Measurements from ENCODE around the gene IMP3.
"Not testable (repeated sequence)": the region's sequence is repeated elsewhere in the genome, so short reads cannot be mapped to it uniquely, and the experiment has no call there.

The IMP3 gene

DNA sequence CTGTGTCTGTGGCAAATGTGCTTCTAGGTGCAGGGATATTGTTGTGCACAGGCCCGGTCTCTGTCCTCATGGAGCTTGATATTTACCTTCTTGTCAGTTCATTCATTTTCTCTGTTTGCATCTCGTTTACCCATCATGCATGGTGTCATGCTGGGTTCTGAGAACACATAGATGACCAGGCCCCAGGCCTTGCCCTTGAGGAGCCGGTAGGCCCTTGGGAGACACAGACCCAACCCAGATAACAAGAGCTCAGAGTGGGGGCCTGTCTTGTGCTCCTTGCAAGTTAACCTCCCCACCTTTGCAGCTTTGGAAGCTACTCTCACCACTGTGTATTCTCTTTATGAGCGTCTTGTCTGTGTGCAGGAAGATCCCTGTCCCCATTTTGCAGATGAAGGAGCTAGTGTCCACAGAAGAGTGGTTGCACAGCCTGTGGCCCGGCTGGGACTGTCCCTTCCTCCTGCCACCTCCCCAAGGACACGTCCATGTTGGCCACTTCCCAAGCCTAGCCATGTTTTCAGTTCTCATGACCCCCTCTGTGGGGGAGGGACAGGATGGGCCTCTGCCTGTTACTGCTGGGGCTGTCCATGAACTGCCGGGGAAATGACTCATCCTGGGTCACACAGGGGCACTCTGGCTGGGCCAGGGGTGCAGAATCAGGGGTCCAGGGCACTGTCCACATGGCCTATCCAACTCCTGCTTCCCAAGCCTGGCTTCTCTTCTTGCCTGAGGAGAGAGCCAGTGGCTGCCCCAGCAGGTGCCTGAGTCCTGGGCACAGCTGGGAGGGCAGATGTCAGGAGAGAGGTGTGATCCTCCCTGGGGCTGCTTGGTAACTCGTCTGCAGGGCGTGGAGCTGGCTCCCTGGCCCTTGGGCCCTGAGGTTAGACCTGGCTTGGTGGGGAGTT is 11.1 kb upstream of the IMP3 start:
- DNase-seq (ENCODE audit: low read depth in 1 of 2, low spot score in 1 of 2) = no peak

DNA sequence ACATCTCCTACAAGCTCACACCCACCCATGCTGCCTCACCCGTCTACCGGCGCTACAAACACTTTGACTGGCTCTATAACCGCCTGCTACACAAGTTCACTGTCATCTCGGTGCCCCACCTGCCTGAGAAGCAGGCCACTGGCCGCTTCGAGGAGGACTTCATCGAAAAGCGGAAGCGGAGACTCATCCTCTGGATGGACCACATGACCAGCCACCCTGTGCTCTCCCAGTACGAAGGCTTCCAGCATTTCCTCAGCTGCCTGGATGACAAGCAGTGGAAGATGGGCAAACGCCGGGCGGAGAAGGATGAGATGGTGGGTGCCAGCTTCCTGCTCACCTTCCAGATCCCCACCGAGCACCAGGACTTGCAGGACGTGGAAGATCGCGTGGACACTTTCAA is 9.8 kb upstream of the IMP3 start:
- no peak for DNase-seq (ENCODE audit: low read depth in 1 of 2, low spot score in 1 of 2)

DNA sequence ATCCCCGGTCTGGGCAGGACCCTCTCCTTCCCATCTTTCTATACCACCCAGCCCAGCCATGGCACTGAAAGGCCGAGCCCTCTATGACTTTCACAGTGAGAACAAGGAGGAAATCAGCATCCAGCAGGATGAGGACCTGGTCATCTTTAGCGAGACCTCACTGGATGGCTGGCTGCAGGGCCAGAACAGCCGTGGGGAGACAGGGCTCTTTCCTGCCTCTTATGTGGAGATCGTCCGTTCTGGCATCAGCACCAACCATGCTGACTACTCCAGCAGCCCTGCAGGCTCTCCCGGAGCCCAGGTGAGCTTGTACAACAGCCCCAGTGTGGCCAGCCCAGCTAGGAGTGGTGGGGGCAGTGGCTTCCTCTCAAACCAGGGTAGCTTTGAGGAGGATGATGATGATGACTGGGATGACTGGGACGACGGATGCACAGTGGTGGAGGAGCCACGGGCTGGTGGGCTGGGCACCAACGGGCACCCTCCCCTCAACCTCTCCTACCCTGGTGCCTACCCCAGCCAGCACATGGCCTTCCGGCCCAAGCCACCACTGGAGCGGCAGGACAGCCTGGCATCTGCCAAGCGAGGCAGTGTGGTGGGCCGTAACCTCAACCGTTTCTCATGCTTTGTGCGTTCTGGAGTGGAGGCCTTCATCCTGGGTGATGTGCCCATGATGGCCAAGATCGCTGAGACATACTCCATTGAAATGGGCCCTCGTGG is 9.2 kb upstream of the IMP3 start:
- DNase-seq (ENCODE audit: low read depth in 1 of 2, low spot score in 1 of 2) = no peak

DNA sequence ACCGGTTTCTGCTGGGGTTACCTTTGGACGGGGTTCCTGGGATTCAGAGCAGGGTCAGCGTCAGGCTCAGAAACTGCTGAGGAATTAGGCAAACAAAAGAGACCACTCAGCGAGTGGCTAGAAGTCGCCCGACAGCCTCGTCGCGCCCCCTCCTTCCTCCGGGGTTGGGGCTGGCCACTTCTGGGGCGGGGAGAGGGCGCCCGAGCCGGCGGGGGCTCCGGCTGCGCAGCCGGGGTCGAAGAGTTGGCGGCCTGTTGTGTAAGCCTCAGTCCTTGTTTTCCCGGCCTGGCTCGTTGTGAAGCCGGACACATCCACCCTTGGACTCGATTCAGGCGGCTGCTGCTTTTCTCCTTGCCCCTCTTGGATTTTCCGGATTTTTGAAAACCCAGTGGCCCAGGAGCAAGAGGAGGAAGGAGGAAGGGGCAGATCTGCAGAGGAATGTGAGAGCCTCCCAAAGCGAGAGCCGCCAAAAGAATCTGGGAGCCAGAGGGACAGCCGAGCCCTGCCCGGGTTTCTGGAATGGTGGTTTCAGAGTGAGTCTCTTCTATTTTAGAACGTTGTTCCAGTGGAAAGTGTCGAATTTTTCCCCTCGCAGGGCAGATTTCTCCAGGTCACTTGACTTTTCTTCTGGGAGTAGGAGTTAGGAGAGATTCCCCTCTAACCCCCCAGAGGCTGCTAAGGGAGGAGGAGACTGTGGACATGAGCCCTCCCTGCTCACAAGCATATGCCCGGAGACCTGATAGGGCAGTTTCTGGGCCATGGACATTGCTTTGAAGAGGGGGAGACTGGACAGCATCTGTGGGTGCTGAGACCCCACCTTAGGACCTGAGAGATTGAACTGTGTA is 8.4 kb upstream of the IMP3 start:
- no peak for DNase-seq (ENCODE audit: low read depth in 1 of 2, low spot score in 1 of 2)

DNA sequence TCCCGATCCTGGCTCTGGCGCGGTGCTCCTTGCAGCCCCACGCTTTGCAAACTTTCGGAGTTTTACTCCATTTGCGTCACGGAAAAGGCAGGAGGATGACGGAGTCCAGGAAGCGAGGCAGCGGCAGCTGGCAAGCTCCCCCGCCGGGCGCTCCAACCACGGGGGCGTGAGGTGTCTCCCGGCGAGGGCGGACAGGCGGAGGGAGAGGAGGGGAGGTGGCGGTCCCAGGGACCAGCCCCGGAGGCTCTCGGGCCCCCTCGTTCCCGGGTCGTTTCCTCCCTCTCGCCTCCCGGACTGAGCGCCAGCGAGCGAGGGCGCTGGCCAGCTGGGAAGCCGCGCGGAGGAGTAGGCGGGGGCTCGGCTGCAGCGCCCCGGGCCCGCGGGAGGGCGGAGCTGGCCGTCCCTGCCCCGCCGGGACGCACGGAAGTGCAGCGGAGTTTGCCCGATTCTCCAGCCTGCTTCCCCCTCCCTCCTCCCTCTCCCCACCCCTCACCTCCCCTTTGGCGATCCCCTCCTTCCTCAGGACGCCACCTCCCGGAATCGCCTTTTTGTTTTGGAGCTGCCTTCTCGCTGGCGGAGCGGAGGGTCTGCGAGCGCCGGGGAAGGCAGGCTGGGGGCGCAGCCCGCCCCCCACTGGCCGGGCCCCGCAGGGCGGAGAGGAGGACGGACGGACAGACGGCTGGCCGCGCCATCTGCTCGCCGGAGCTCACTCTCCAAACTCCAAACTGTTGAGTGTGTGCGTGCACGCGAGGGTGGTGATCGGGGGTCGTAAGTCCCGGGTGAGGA is 7.5 kb upstream of the IMP3 start, which contains the start of gene SNX33:
Gene SNX33 (plus strand): TSS at position 543 of the 786 bp plus-strand sequence. CDS start 1,191 bp downstream, outside the sequence.
- DNase-seq (ENCODE audit: low read depth in 1 of 2, low spot score in 1 of 2) = peak in 1 of 2 donors; percentile 48

DNA sequence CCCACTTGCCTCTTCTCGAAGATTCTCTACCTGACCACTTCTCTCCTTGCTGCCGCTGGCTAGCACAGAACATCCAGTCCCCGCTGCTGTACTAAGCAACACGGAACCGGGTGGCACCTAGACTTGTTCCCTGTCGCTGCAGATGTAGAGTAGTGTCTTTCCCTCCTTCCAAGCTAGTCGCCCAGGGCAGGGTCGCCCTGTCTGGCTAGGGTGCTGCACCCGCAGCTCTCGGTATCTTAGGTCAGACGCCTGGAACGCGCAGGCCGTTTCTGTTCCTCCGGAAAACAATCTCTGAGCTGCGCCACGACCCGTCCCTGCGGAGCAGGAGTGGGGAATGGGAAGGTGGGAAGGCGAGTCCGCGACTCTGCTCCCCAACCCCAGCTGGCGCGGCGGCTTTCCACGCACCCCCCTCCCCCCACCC is 6.9 kb upstream of the IMP3 start:
- no peak for DNase-seq (ENCODE audit: low read depth in 1 of 2, low spot score in 1 of 2)

DNA sequence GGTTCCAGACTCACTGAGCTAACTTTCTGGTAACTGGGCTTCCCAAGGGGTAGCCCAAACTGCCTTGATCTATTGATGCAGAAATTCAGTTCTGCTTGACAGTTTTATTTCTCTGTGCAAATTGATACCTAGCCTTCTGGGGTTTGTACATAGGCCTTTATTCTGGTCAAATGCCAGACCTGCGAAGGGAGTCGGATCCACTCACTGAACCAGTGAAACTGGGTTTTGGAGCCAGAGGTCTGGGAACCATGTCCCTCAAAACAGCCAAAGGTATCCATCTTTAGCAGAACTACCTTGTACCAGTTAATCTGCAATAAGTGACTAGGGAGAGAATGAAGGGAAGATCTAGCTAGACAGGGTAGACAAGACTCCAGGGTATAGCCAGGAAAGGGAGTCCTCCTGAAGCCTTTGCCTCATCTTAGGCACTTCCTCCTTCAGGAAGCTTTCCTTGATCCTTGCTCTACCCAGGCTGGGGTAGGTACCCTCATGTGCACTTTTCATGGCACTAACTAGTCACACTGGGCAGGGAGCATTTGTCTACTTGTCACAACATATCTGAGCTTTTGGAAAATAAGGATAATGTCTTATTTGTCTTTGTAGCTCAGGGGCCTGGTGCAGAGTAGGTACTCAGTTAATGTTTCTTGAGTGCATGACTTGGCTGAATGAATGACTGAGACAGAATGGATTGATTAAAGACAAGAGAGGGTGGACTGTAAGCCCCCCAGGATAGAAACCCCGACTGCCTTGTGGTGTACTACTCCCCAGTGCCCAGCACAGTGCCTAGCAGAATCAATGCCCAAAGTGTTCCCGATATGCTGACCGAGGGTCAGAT is 6.3 kb upstream of the IMP3 start:
- no peak for DNase-seq (ENCODE audit: low read depth in 1 of 2, low spot score in 1 of 2)

DNA sequence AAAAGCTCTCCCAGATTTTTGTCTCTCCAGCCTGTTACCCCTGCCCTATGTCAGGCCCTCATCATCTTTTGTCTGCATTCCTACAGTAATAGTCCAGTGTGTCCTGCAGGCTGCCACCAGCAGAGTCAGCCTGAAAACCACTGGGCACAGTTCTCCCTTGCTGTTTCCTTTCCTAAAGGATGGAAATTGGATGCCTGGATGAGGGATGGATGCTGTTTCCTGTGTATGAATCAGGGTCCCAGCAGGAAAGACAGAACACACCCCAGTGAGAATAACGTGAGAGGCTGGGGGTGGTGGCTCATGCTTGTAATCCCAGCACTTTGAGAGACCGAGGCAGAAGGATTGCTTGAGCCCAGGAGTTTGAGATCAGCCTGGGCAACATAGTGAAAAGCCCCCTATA is 4.4 kb upstream of the IMP3 start:
- DNase-seq (ENCODE audit: low read depth in 1 of 2, low spot score in 1 of 2) = no peak

DNA sequence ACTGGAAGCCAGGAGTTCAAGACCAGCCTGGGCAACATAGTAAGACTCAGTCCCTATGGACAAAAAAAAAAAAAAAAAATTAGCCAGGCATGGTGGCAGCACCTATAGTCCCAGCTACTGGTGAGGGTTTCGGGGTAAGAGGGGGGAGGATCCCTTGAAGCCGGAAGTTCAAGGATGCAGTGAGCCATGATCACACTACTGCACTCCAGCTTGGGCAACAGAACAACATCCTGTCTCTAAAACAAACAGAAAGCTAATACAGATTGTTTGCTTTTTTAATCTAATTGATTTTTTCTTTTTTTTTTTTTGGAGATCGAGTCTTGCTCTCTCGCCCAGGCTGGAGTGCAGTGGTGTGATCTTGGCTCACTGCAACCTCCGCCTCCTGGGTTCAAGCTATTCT is 1.6 kb upstream of the IMP3 start:
- no peak for DNase-seq (ENCODE audit: low read depth in 1 of 2, low spot score in 1 of 2)

DNA sequence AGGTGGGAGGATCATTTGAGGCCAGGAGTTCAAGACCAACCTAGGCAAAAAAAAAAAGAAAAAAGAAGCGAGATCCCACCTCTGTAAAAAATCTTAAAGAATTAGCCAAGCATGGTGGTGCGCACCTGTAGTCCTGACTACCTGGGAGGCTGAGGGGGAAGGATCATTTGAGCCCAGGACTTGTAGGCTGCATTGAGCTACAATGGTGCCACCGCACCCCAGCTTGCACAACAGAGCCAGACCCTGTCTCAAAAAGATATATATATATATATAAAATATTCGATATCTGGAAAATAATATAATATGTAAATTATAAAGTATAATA is 1.1 kb upstream of the IMP3 start:
- DNase-seq (ENCODE audit: low read depth in 1 of 2, low spot score in 1 of 2) = no peak

DNA sequence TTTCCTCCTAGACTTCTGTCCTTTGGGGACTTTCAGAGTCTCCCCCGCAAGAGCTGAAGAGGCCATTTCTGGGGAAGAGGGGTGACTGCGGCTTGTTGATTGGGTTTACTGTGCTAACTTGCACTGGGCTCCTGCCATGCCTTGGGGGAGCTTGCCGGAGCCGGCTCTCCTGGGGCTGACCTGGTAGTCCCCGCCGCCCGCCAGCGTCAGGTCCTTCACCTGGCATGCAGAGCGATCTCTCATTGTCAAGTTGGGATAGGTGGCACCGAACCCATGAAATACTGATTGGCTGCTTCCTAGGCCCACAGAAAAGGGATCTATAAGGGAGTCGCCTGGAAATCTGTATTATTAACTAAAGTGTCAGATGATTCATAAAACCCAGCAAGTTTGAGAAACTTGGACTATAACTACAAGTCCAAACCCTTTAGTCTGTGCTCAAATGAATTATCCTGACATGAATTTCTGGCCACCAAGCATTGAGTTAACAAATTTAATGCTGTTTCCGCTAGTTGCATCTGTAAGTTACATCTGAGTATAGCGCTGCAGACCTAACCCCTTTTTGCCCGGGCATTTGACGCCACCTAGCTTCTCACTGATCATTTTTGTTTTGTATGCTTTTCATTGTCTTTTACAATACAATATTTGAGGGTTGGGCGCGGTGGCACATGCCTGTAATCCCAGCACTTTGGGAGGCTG is 607 bp upstream of the IMP3 start:
- DNase-seq (ENCODE audit: low read depth in 1 of 2, low spot score in 1 of 2) = peak; percentile 17 to 27

DNA sequence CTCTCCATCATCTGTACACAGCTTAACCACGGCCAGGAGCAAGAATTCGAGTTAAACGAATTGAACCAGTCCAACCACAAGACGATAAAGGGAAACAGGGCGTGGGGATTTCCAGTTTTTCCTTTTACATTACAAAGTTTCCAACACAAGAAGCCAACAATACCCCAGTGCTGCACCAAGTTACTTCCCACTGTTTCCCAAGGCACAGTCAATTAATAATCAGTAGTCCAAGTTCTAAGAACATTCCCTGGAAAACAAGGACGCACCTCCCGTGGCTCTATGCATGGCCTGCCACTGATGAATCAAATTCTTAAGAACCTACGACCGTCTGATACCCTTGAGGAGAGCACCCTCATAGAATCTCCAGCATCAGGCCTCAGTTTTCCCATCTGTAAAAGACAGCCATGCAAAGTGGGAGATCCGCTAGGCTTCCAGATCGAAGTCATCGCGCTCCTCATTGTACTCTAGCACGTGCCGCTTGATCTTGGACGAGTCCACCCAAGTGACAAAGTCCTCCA is 774 bp downstream of the IMP3 start:
- DNase-seq (ENCODE audit: low read depth in 1 of 2, low spot score in 1 of 2) = no peak

DNA sequence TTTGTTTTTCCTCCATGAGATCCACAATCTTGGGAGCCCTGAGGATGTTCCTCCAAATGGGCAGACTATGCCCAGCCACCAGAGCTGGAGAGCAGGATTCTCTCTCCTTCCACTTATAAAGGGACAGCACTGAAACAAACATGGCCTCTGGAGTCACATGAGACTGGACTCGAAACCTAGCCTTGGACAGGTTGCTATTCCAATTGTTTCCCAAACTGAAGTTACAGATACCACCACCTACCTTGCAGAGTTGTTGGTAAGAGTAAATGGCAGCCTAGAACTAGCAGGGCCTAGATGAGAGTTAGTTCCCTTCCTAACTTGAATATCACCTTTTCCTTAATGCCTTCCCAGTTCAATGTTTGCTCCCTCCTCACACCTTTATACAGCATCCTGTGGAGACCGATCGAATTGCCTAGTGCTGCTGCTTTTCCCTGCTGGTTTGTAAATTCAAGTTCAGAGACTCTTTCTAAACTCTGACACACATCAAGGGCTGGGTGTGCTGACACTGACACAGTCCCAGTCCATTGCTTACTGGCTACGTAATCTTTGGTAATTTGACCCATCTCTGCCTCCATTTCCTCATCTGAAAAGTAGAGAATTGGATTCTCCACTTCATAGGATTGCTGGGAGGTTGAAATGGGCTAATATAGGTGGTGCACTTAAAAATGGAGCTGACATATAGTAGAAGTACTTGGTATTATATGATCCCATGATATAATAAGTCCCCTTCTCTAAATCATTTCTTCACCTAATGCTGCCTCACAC is 2.6 kb downstream of the IMP3 start:
- no peak for DNase-seq (ENCODE audit: low read depth in 1 of 2, low spot score in 1 of 2)

DNA sequence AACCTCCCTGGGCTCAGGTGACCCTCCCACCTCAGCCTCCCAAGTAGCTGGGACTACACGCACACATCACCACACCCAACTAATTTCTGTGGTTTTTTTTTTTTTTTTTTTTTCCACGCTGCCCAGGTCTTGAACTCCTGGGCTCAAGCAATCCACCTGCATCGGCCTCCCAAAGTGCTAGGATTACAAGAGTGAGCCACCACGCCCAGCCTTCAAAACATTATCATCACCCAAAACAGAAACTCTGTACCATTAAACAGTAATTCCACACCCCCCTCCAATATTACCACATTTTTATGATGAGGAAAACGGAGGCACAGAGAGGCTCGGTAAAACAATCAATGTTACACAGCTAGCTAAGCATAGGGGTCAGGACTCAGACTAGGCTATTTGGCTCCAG is 4.0 kb downstream of the IMP3 start:
- no peak for DNase-seq (ENCODE audit: low read depth in 1 of 2, low spot score in 1 of 2)

DNA sequence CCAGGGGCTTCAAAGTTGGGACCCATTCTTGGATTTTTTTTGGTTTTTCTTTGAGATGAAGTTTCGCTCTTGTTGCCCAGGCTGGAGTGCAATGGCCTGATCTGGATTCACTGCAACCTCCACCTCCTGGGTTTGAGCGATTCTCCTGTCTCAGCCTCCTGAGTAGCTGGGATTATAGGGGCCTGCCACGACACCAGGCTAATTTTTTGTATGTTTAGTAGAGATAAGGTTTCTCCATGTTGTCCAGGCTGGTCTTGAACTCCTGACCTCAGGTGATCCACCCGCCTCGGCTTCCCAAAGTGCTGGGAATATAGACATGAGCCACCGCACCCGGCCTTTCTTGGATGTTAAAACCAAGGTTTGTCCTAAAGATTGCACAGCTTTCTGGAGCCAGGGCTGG is 6.1 kb downstream of the IMP3 start:
- DNase-seq (ENCODE audit: low read depth in 1 of 2, low spot score in 1 of 2) = not testable (repeated sequence)

DNA sequence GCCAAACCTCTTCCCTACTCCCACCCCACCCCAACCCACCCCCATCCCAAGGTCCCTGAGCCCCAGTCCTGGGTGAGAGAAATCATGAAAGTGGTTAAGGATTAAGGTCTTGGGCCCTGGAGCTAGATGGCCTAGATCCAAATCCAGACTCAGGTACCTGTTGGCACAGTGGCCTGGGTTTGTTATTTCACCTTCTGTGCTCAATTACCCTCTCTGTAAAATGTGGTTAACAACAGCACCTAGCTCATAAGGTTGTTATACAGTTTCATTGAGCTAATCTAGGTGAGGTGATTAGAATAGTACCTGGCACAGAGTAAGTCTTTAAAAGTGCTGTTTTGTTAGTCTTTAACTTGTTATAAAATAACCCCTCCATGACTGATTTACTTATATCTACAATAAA is 8.1 kb downstream of the IMP3 start:
- no peak for DNase-seq (ENCODE audit: low read depth in 1 of 2, low spot score in 1 of 2)

DNA sequence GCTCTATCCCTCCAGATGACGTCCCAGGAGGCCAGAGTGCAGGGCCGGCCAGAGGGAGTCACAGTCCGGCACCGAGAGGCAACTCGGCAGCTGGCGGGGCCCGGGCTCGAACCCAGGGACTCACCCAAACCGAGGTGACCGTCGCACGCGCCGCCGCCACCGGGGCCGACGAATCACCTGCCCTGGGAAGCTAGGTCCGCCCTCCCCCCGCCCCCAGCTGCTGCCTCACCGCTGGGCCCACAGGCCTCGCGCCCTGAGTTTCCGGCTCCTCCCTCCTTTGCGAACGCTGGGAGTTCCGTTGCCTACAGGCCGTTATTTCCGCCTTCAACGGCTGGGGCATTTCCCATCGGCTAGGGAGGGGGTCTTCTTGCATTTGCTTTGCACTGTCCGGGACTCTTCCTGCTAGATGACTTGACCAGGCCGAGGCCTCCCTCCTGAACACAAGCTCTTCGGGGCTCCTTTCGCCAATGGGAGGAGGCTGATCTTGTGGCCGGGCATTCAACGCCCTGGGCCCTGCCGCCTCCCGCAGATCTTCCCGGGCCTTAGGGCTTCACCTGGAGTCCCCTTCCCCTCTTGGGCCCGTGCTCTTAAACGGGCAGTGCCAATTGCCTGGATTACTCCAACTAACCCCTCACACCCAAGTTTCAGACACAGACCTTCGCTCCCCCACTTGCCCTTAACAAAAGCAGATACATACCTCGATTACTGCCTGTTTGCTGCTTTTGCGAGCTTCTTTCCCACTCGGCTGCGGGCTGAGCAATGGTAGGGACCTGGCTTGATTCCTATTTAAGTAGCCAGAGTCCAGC is 14.3 kb downstream of the IMP3 start, which contains the start of gene SNUPN:
Gene SNUPN (minus strand): TSS at position 184 of the 806 bp plus-strand sequence. CDS start 4,674 bp downstream, outside the sequence.
- DNase-seq (ENCODE audit: low read depth in 1 of 2, low spot score in 1 of 2) = peak; percentile 87 to 90
